Fibroblast of lung (primary cell): ENCODE data around the gene PEPD.

Source experiments
- CTCF ChIP-seq, 2 donors: IDR thresholded peaks in 1 of 2; conservative IDR thresholded peaks in 1 of 2; 1 replicate in 1 of 2; 2 replicates in 1 of 2; pipeline ENCODE4 v1.5.1; 2011 to 2012; ENCODE audit warnings: low read length in 2 of 2, control low read depth in 1 of 2, inconsistent platforms in 1 of 2, low read depth in 1 of 2, mild to moderate bottlenecking in 1 of 2
- EZH2 ChIP-seq: IDR thresholded peaks from 2 replicates; pipeline ENCODE4 v1.5.1; 2012; ENCODE audit warnings: low read length, control low read depth, mild to moderate bottlenecking; ENCODE audit errors: missing control alignments

- no peak for TF ChIP-seq CTCF (conservative IDR thresholded peaks at IDR 0.05 in 1 of 2, IDR thresholded peaks at IDR 0.05 in 1 of 2; ENCODE audit: low read depth in 1 of 2, low read length in 2 of 2)
- no peak for TF ChIP-seq EZH2
These were observed 120.5 kb downstream of the PEPD start for GRCh38 chr19:33400856-33401682.
